Measurements from ENCODE around the gene FNDC4.

The FNDC4 gene

GRCh38 chr2:27496357-27497287, 1.6 kb upstream of the FNDC4 start, which contains the start of gene GCKR:
GCKR (plus strand) TSS chr2:27496839; CDS start chr2:27496905, 66 bp downstream.
- H3K27ac ChIP-seq = no peak within 1 kb of the TSS
- no peak within 1 kb of the TSS for H3K9ac ChIP-seq (ENCODE audit: insufficient read length)
- H3K9me3 ChIP-seq (ENCODE audit: low read depth, low read length) = no peaks in the 10 kb centered on the region
- DNase-seq (ENCODE audit: low read depth, low spot score) = no peak
- no peaks in the 10 kb centered on the region for H3K36me3 ChIP-seq (ENCODE audit: insufficient read depth, low read length)
- no peak for TF ChIP-seq POLR2AphosphoS5 (IDR thresholded peaks at IDR 0.05; ENCODE audit: borderline replicate concordance, low read depth, low read length)
- no peak for TF ChIP-seq EZH2 (IDR thresholded peaks at IDR 0.05)
- TF ChIP-seq FOXP2 (optimal IDR thresholded peaks at IDR 0.05; ENCODE audit: control extremely low read depth, extremely low read length, insufficient read depth) = no peak
- no peak within 1 kb of the TSS for H3K4me3 ChIP-seq

GRCh38 chr2:27495840-27496356, 898 bp upstream of the FNDC4 start:
- TF ChIP-seq EZH2 (IDR thresholded peaks at IDR 0.05) = no peak
- no peak for TF ChIP-seq POLR2AphosphoS5 (IDR thresholded peaks at IDR 0.05; ENCODE audit: borderline replicate concordance, low read depth, low read length)
- no peak for TF ChIP-seq FOXP2 (optimal IDR thresholded peaks at IDR 0.05; ENCODE audit: control extremely low read depth, extremely low read length, insufficient read depth)
- Histone ChIP-seq H3K27ac (no peak overlapping the region), H3K4me3 (no peak overlapping the region), H3K36me3 (ENCODE audit: insufficient read depth, low read length) (no peaks in the 10 kb centered on the region), H3K9ac (ENCODE audit: insufficient read length) (no peak overlapping the region), H3K9me3 (ENCODE audit: low read depth, low read length) (no peaks in the 10 kb centered on the region)
- DNase-seq (ENCODE audit: low read depth, low spot score) = no peak

DNA sequence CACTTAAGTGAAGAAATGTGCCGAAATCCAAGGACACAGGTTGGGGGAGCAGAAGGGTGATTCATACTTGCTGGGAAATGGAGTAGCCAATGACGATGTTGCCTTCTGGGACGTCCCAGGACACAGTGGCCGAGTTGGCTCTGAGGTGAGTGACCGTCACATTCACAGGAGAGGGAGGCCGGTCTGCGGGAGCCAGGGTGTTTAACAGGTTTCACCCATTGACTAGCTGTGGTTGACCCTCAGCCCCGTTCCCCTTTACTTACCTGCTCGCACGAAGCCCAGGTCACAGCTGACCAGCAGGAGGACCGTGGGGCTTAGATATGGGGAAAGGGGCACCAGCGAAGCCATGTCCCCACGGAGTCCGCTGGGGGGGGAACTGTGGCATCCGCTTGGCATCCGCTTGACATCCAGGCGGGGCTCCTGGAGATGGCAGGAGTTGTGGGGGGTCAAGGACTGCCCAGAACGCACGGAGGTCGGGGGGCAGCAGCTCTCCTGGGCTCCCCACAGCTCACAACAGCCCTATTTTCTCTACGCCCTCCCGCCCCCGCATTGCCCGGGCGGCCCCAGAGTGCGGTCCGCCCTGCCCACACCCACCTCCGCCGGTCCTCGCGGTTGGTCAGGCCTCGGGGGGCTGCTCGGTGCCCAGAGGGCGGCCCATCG, 586 bp downstream of the FNDC4 start:
- peak overlapping the region; percentile 57 for H3K9ac ChIP-seq (ENCODE audit: insufficient read length)

GRCh38 chr2:27493948-27494283, 1.1 kb downstream of the FNDC4 start:
- H3K36me3 ChIP-seq (ENCODE audit: insufficient read depth, low read length) = no peaks in the 10 kb centered on the region
- no peak overlapping the region for H3K27ac ChIP-seq
- TF ChIP-seq EZH2 (IDR thresholded peaks at IDR 0.05) (no peak), POLR2AphosphoS5 (IDR thresholded peaks at IDR 0.05; ENCODE audit: borderline replicate concordance, low read depth, low read length) (no peak), FOXP2 (optimal IDR thresholded peaks at IDR 0.05; ENCODE audit: control extremely low read depth, extremely low read length, insufficient read depth) (no peak)
- no peaks in the 10 kb centered on the region for H3K9me3 ChIP-seq (ENCODE audit: low read depth, low read length)
- no peak overlapping the region for H3K4me3 ChIP-seq
- H3K9ac ChIP-seq (ENCODE audit: insufficient read length) = no peak overlapping the region
- DNase-seq (ENCODE audit: low read depth, low spot score) = no peak

More for the DNA sequence above, 586 bp downstream of the FNDC4 start:
- Histone ChIP-seq H3K27ac (no peak overlapping the region), H3K36me3 (ENCODE audit: insufficient read depth, low read length) (no peaks in the 10 kb centered on the region), H3K9me3 (ENCODE audit: low read depth, low read length) (no peaks in the 10 kb centered on the region), H3K4me3 (peak overlapping the region; percentile 83)
- DNase-seq (ENCODE audit: low read depth, low spot score) = no peak
- no peak for TF ChIP-seq FOXP2 (optimal IDR thresholded peaks at IDR 0.05; ENCODE audit: control extremely low read depth, extremely low read length, insufficient read depth)
- TF ChIP-seq POLR2AphosphoS5 (IDR thresholded peaks at IDR 0.05; ENCODE audit: borderline replicate concordance, low read depth, low read length) = no peak
- no peak for TF ChIP-seq EZH2 (IDR thresholded peaks at IDR 0.05)

DNA sequence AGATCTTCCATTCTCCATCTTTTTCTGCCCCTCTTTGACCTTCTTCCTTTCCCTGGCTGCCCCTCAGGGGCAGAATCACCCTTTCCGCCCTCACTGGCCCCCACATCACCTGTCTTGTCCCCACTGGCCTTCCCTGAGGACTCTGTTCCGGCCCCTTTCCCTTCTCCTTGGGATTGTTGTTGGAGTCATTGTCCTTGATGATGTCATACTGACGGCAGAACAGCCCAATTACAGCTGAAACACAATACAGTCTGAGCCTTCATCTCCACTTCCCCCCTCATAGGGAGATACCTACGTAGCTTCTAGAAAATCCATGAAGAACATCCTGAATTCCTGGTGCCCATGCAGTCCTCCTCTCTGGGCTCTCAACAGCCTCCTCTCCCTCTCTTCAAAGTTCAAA, 2.4 kb downstream of the FNDC4 start:
- H3K27ac ChIP-seq = no peak overlapping the region
- DNase-seq (ENCODE audit: low read depth, low spot score) = no peak
- no peaks in the 10 kb centered on the region for H3K36me3 ChIP-seq (ENCODE audit: insufficient read depth, low read length)
- no peaks in the 10 kb centered on the region for H3K9me3 ChIP-seq (ENCODE audit: low read depth, low read length)
- no peak overlapping the region for H3K4me3 ChIP-seq
- TF ChIP-seq EZH2 (IDR thresholded peaks at IDR 0.05) (no peak), POLR2AphosphoS5 (IDR thresholded peaks at IDR 0.05; ENCODE audit: borderline replicate concordance, low read depth, low read length) (no peak), FOXP2 (optimal IDR thresholded peaks at IDR 0.05; ENCODE audit: control extremely low read depth, extremely low read length, insufficient read depth) (no peak)
- H3K9ac ChIP-seq (ENCODE audit: insufficient read length) = no peak overlapping the region

GRCh38 chr2:27489498-27490397, 5.3 kb downstream of the FNDC4 start, which contains the start of gene IFT172:
IFT172 (minus strand) TSS chr2:27489743; CDS start chr2:27489653, 90 bp downstream.
- Histone ChIP-seq H3K36me3 (ENCODE audit: insufficient read depth, low read length) (peaks cover 7% of the 10 kb centered on the region; the same call in 1 of the 2 replicates), H3K9me3 (ENCODE audit: low read depth, low read length) (no peaks in the 10 kb centered on the region), H3K9ac (ENCODE audit: insufficient read length) (peak within 1 kb of the TSS; percentile 75), H3K4me3 (peak within 1 kb of the TSS; percentile 96), H3K27ac (0 out of 2 replicates have a peak within 1 kb of the TSS, but pooled peaks have one; percentile 35)
- DNase-seq (ENCODE audit: low read depth, low spot score) = peak; percentile 93
- TF ChIP-seq EZH2 (IDR thresholded peaks at IDR 0.05) (no peak), FOXP2 (optimal IDR thresholded peaks at IDR 0.05; ENCODE audit: control extremely low read depth, extremely low read length, insufficient read depth) (no peak), POLR2AphosphoS5 (IDR thresholded peaks at IDR 0.05; ENCODE audit: borderline replicate concordance, low read depth, low read length) (peak; percentile 88; the same call in 1 of the 2 replicates)

DNA sequence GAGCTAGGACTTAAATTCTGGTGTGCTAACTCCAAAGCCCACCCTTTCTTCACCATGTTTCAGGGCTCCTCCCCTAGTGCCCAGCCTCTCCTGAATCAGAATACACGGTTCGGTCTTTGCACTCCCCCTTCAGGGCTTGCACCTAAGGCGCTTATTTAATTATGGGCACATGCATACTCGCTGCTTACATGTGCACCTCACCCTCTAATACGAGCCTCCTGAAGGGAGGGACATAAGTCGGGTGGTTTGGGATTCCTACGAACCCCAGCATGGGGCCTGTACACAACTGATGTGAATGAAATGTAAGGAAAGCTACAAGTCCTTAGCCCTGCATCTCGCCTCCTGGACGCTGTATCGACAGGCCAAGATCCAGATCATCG, 5.9 kb downstream of the FNDC4 start:
- DNase-seq (ENCODE audit: low read depth, low spot score) = no peak
- H3K9ac ChIP-seq (ENCODE audit: insufficient read length) = peak overlapping the region; percentile 75
- peaks cover 10% of the 10 kb centered on the region; the same call in 1 of the 2 replicates for H3K36me3 ChIP-seq (ENCODE audit: insufficient read depth, low read length)
- H3K9me3 ChIP-seq (ENCODE audit: low read depth, low read length) = no peaks in the 10 kb centered on the region
- H3K4me3 ChIP-seq = peak overlapping the region; percentile 96
- H3K27ac ChIP-seq = no peak overlapping the region
- TF ChIP-seq FOXP2 (optimal IDR thresholded peaks at IDR 0.05; ENCODE audit: control extremely low read depth, extremely low read length, insufficient read depth) (no peak), EZH2 (IDR thresholded peaks at IDR 0.05) (no peak), POLR2AphosphoS5 (IDR thresholded peaks at IDR 0.05; ENCODE audit: borderline replicate concordance, low read depth, low read length) (no peak)
